CD8-positive, alpha-beta memory T cell (primary cell): ENCODE data around the gene TSPAN15. TPM values are rescaled to one million over a fixed set of nuclear protein-coding genes. Genes with fewer than 3 reads are reported as not detected.
"Not testable (repeated sequence)": the region's sequence is repeated elsewhere in the genome, so short reads cannot be mapped to it uniquely, and the experiment has no call there.

ENCODE experiments used
- CTCF ChIA-PET: fragments of 350-600 bp; sonication (Branson Sonifier 250); formaldehyde crosslinking; loops from one replicate; lab custom pipeline; 2021; ENCODE audit warnings: antibody characterized with exemption; lab: Charles Lee
- POLR2A ChIA-PET: fragments of 350-600 bp; sonication (Branson Sonifier 250); formaldehyde crosslinking; loops from one replicate; lab custom pipeline; 2021; ENCODE audit warnings: antibody characterized with exemption; lab: Charles Lee
- DNase-seq, 5 donors: peaks; one replicate each; pipeline versions ENCODE4 v3.0.0 to v3.0.0-alpha.2; 2020 to 2022; ENCODE audit warnings: mixed read lengths in 1 of 5
- H3K27ac ChIP-seq: one replicate; pipeline ENCODE4 v1.7.0; 2013; ENCODE audit warnings: low read depth, mild to moderate bottlenecking, low read length, moderate library complexity
- H3K27me3 ChIP-seq: 2 replicates; pipeline ENCODE4 v1.7.0; 2013; ENCODE audit warnings: low read length, mild to moderate bottlenecking; ENCODE audit not compliant: insufficient read depth, poor library complexity, severe bottlenecking
- H3K36me3 ChIP-seq: 2 replicates; pipeline ENCODE4 v1.7.0; 2013; ENCODE audit warnings: mild to moderate bottlenecking, low read length, moderate library complexity; ENCODE audit not compliant: insufficient read depth
- H3K4me1 ChIP-seq: 2 replicates; pipeline ENCODE4 v1.7.0; 2013; ENCODE audit warnings: mild to moderate bottlenecking, low read length, moderate library complexity; ENCODE audit not compliant: insufficient read depth
- H3K4me3 ChIP-seq: 2 replicates; pipeline ENCODE4 v1.7.0; 2013; ENCODE audit warnings: mild to moderate bottlenecking, low read length
- H3K9me3 ChIP-seq: 2 replicates; pipeline ENCODE4 v1.7.0; 2013; ENCODE audit warnings: mild to moderate bottlenecking, low read length
- H3K27ac Mint-ChIP-seq, 8 donors: one replicate each; pipeline ENCODE4 v1.8.0; 2020 to 2021; ENCODE audit warnings: mixed read lengths in 8 of 8, mild to moderate bottlenecking in 6 of 8, inconsistent platforms in 3 of 8, moderate library complexity in 3 of 8
- H3K27me3 Mint-ChIP-seq, 2 donors: one replicate each; pipeline ENCODE4 v1.8.0; 2020 to 2021; ENCODE audit warnings: mixed read lengths in 2 of 2, mild to moderate bottlenecking in 1 of 2, moderate library complexity in 1 of 2
- H3K36me3 Mint-ChIP-seq, 3 donors: one replicate each; pipeline ENCODE4 v1.8.0; 2020 to 2021; ENCODE audit warnings: mixed read lengths in 3 of 3, inconsistent platforms in 1 of 3, mild to moderate bottlenecking in 1 of 3
- H3K4me1 Mint-ChIP-seq, 3 donors: one replicate each; pipeline ENCODE4 v1.8.0; 2020 to 2021; ENCODE audit warnings: mixed read lengths in 3 of 3, inconsistent platforms in 1 of 3, mild to moderate bottlenecking in 1 of 3
- H3K4me3 Mint-ChIP-seq, 7 donors: one replicate each; pipeline ENCODE4 v1.8.0; 2020 to 2021; ENCODE audit warnings: mixed read lengths in 7 of 7, mild to moderate bottlenecking in 6 of 7, moderate library complexity in 4 of 7, inconsistent platforms in 2 of 7
- H3K9me3 Mint-ChIP-seq, 5 donors: one replicate each; pipeline ENCODE4 v1.8.0; 2020 to 2022; ENCODE audit warnings: mixed read lengths in 5 of 5, mild to moderate bottlenecking in 3 of 5, moderate library complexity in 2 of 5, inconsistent platforms in 1 of 5
- polyA plus RNA-seq: library from polyadenylated mRNA; unstranded; fragments of 300-500 nt; fragmentation: Illumina TruSeq; gene quantifications from one replicate; pipeline ENCODE4 v1.2.3, GENCODE V29; 2021
- total RNA-seq, 2 experiments: library from RNA; stranded (reverse); gene quantifications; one replicate each; pipeline ENCODE4 v1.2.3, GENCODE V29; 2021

The TSPAN15 gene
- total and polyA plus RNA-seq, 3 experiments from 2014 or later: 1.4 to 20.2 (median 2.4) TPM

- Mint-ChIP-seq H3K9me3 (no peaks in the 10 kb centered on the region), H3K4me1 (no peaks in the 10 kb centered on the region), H3K27ac (no peak overlapping the region), H3K4me3 (no peak overlapping the region), H3K27me3 (peaks cover 4 to 38% of the 10 kb centered on the region in 2 donors), H3K36me3 (no peaks in the 10 kb centered on the region)
- H3K27me3 ChIP-seq: peaks cover 7% of the 10 kb centered on the region
- no peak for DNase-seq
- H3K9me3 ChIP-seq: no peaks in the 10 kb centered on the region
- H3K4me3 ChIP-seq: no peak overlapping the region
- no peaks in the 10 kb centered on the region for H3K4me1 ChIP-seq
- H3K27ac ChIP-seq: no peak overlapping the region
- ChIA-PET CTCF (interaction anchor here (1.5 to 6.8 kb wide), 5 partner anchors 112 to 131 kb away, joined by 3 to 103 read pairs (median 10); partner anchors contain the start of gene FAM241B), POLR2A (no interaction called here)
- H3K36me3 ChIP-seq: no peaks in the 10 kb centered on the region
Observed at GRCh38 chr10:69516796-69517195, 65.5 kb downstream of the TSPAN15 start.

- Histone ChIP-seq H3K4me1 (no peaks in the 10 kb centered on the region), H3K27me3 (peaks cover 7% of the 10 kb centered on the region), H3K27ac (no peak overlapping the region), H3K9me3 (no peaks in the 10 kb centered on the region), H3K36me3 (no peaks in the 10 kb centered on the region), H3K4me3 (no peak overlapping the region)
- no peak overlapping the region for H3K27ac Mint-ChIP-seq
- ChIA-PET CTCF (interaction anchor here (1.5 to 6.8 kb wide), 3 partner anchors 119 to 130 kb away, joined by 4 to 103 read pairs (median 55); no protein-coding TSS in a partner anchor), POLR2A (no interaction called here)
- no peaks in the 10 kb centered on the region for H3K36me3 Mint-ChIP-seq
- H3K9me3 Mint-ChIP-seq: no peaks in the 10 kb centered on the region
- DNase-seq: no peak
- no peak overlapping the region for H3K4me3 Mint-ChIP-seq
- H3K4me1 Mint-ChIP-seq: no peaks in the 10 kb centered on the region
- peaks cover 4 to 40% of the 10 kb centered on the region in 2 donors for H3K27me3 Mint-ChIP-seq
Observed at GRCh38 chr10:69517271-69517848, 66.1 kb downstream of the TSPAN15 start.

- no peaks in the 10 kb centered on the region for H3K4me1 Mint-ChIP-seq
Observed at GRCh38 chr10:69527961-69528360, 76.7 kb downstream of the TSPAN15 start.

DNA sequence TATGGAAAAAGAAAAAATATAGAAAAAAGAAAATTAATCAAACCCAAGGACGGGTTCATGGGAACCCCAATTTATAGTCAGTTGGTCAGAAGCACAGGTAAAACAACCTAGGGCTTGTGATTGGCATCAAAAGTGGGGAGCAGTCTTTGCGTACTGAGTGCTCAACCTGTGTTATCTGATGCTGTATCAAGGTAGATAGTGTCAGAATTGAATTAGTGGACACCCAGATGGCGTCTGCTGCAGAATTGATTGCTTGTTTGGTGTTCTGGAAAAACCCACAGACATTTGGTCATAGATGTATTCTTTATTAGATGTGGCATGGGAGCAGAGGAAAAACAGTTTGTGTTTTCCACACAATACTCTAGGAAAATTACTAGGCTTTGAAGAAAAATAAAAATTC, 82.4 kb downstream of the TSPAN15 start:
- peaks cover 0 to 12% (median 9%) of the 10 kb centered on the region in 5 donors for H3K9me3 Mint-ChIP-seq
- CTCF ChIA-PET: interaction anchor here (0.9 kb wide), 1 partner anchor 13 kb away, joined by 3 read pairs; no protein-coding TSS in a partner anchor
- POLR2A ChIA-PET: no interaction called here

More at GRCh38 chr10:69527961-69528360, 76.7 kb downstream of the TSPAN15 start:
- CTCF ChIA-PET: no interaction called here
- Histone ChIP-seq H3K36me3 (no peaks in the 10 kb centered on the region), H3K4me1 (no peaks in the 10 kb centered on the region), H3K27ac (no peak overlapping the region), H3K9me3 (no peaks in the 10 kb centered on the region), H3K4me3 (no peak overlapping the region), H3K27me3 (no peaks in the 10 kb centered on the region)
- Mint-ChIP-seq H3K4me3 (no peak overlapping the region), H3K9me3 (peaks cover 0 to 4% (median 0%) of the 10 kb centered on the region in 5 donors), H3K36me3 (peaks cover 0 to 11% (median 0%) of the 10 kb centered on the region in 3 donors), H3K27ac (no peak overlapping the region), H3K27me3 (peaks cover 14 to 38% of the 10 kb centered on the region in 2 donors)
- DNase-seq: no peak
- POLR2A ChIA-PET: interaction anchor here (0.6 kb wide), 1 partner anchor 108 kb away, joined by 4 read pairs; no protein-coding TSS in a partner anchor

GRCh38 chr10:69536521-69536920, 85.3 kb downstream of the TSPAN15 start:
- POLR2A ChIA-PET, H3K36me3 ChIP-seq, H3K27ac Mint-ChIP-seq, H3K27ac ChIP-seq, CTCF ChIA-PET, H3K27me3 ChIP-seq, DNase-seq, H3K4me1 ChIP-seq, H3K4me3 Mint-ChIP-seq, H3K9me3 ChIP-seq, H3K4me1 Mint-ChIP-seq, H3K4me3 ChIP-seq: not testable (repeated sequence)
- Mint-ChIP-seq H3K27me3 (peaks cover 30 to 62% of the 10 kb centered on the region in 2 donors), H3K9me3 (peaks cover 2 to 23% (median 22%) of the 10 kb centered on the region in 5 donors), H3K36me3 (peaks cover 0 to 33% (median 0%) of the 10 kb centered on the region in 3 donors)

More for the DNA sequence above, 82.4 kb downstream of the TSPAN15 start:
- H3K36me3 ChIP-seq: no peaks in the 10 kb centered on the region
- no peaks in the 10 kb centered on the region for H3K27me3 ChIP-seq
- no peaks in the 10 kb centered on the region for H3K9me3 ChIP-seq
- H3K4me3 ChIP-seq: no peak overlapping the region
- Mint-ChIP-seq H3K4me3 (no peak overlapping the region), H3K36me3 (peaks cover 0 to 30% (median 0%) of the 10 kb centered on the region in 3 donors), H3K27ac (no peak overlapping the region), H3K27me3 (peaks cover 25 to 56% of the 10 kb centered on the region in 2 donors), H3K4me1 (no peaks in the 10 kb centered on the region)
- no peaks in the 10 kb centered on the region for H3K4me1 ChIP-seq
- no peak overlapping the region for H3K27ac ChIP-seq
- no peak for DNase-seq

GRCh38 chr10:69537449-69537848, 86.2 kb downstream of the TSPAN15 start:
- Mint-ChIP-seq H3K9me3 (peaks cover 2 to 29% (median 22%) of the 10 kb centered on the region in 5 donors), H3K36me3 (peaks cover 0 to 28% (median 0%) of the 10 kb centered on the region in 3 donors), H3K27me3 (peaks cover 23 to 60% of the 10 kb centered on the region in 2 donors), H3K4me3 (no peak overlapping the region), H3K4me1 (no peaks in the 10 kb centered on the region), H3K27ac (no peak overlapping the region)
- Histone ChIP-seq H3K36me3 (no peaks in the 10 kb centered on the region), H3K4me3 (no peak overlapping the region), H3K4me1 (no peaks in the 10 kb centered on the region), H3K9me3 (no peaks in the 10 kb centered on the region), H3K27ac (no peak overlapping the region), H3K27me3 (no peaks in the 10 kb centered on the region)
- ChIA-PET CTCF (no interaction called here), POLR2A (no interaction called here)
- no peak for DNase-seq

DNA sequence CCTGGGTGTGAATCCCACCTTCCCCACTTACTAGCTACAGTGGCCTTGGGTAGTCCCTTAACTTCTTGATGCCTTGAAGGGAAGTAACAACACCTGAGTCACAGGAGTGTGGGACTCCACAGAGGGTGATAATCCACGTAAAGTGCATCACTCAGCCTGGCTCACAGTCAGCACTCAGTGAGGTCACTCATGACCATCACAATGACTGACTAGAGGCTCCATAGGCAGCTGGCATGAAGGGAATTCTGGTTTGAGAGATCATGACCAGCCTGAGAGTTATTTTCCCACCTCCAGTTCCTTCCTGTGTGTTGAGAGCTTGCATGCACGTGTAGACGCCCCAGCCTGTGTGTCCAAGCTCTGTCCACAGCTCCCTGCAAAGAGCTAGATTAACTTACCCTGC, 87.2 kb downstream of the TSPAN15 start:
- Histone ChIP-seq H3K36me3 (no peaks in the 10 kb centered on the region), H3K4me1 (no peaks in the 10 kb centered on the region), H3K27ac (no peak overlapping the region), H3K9me3 (no peaks in the 10 kb centered on the region), H3K27me3 (no peaks in the 10 kb centered on the region), H3K4me3 (no peak overlapping the region)
- no peak for DNase-seq
- ChIA-PET CTCF (no interaction called here), POLR2A (no interaction called here)
- H3K27me3 Mint-ChIP-seq: peaks cover 23 to 53% of the 10 kb centered on the region in 2 donors
- no peaks in the 10 kb centered on the region for H3K4me1 Mint-ChIP-seq
- H3K4me3 Mint-ChIP-seq: no peak overlapping the region
- peaks cover 2 to 26% (median 22%) of the 10 kb centered on the region in 5 donors for H3K9me3 Mint-ChIP-seq
- no peak overlapping the region for H3K27ac Mint-ChIP-seq
- peaks cover 0 to 28% (median 0%) of the 10 kb centered on the region in 3 donors for H3K36me3 Mint-ChIP-seq

GRCh38 chr10:69541463-69541862, 90.2 kb downstream of the TSPAN15 start:
- CTCF ChIA-PET: no interaction called here
- peaks cover 0 to 27% (median 5%) of the 10 kb centered on the region in 3 donors for H3K36me3 Mint-ChIP-seq

More at GRCh38 chr10:69541463-69541862, 90.2 kb downstream of the TSPAN15 start:
- DNase-seq: no peak
- POLR2A ChIA-PET: no interaction called here
- Mint-ChIP-seq H3K9me3 (peaks cover 2 to 22% (median 15%) of the 10 kb centered on the region in 5 donors), H3K4me3 (no peak overlapping the region), H3K27ac (no peak overlapping the region), H3K4me1 (no peaks in the 10 kb centered on the region), H3K27me3 (peaks cover 14 to 40% of the 10 kb centered on the region in 2 donors)
- Histone ChIP-seq H3K9me3 (no peaks in the 10 kb centered on the region), H3K4me1 (no peaks in the 10 kb centered on the region), H3K36me3 (no peaks in the 10 kb centered on the region), H3K4me3 (no peak overlapping the region), H3K27me3 (no peaks in the 10 kb centered on the region), H3K27ac (no peak overlapping the region)
